GM19023 (cell line): ENCODE results near the gene RAD51AP1.
A peak's percentile ranks its signal among the peaks of the same experiment; 100 is the strongest.
"Not testable (repeated sequence)": the region's sequence is repeated elsewhere in the genome, so short reads cannot be mapped to it uniquely, and the experiment has no call there.

Source experiments
- ATAC-seq: cut with Tn5 transposase; IDR thresholded peaks from one replicate; pipeline ENCODE4 v1.9.1; 2021; ENCODE audit warnings: mild to moderate bottlenecking, moderate library complexity; ENCODE audit not compliant: unreplicated experiment

RAD51AP1 gene

GRCh38 chr12:4538207-4539160 is at the start of gene RAD51AP1:
Gene RAD51AP1 (plus strand): TSS chr12:4538890. CDS start chr12:4538940, 50 bp downstream.
- peak; percentile 96 for ATAC-seq

DNA sequence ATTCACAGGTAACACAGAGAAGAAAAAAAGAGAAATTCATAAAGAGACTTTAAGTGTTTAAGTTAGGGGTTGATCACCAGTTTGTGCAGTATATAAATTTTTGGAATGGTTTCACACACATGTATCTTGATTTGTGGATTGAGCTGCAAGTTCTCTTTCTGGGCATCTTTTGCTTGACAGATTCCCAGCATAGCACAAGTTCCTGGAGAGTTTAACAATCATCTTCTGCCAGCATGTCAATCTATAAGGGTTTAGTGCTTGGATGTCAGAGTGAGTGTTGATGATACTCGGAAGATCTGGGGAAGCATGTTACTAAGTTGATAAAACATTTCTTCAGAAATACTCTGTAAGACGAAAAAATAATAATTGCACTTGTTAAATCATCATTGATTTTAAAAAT is 49.1 kb upstream of the RAD51AP1 start:
- no peak for ATAC-seq

- ATAC-seq, result no peak
Observed at GRCh38 chr12:4490973-4491372, 47.7 kb upstream of the RAD51AP1 start.

- peak; percentile 71 for ATAC-seq
Observed at GRCh38 chr12:4496145-4496838, 42.4 kb upstream of the RAD51AP1 start.

GRCh38 chr12:4499186-4499585 is 39.5 kb upstream of the RAD51AP1 start:
- ATAC-seq, result no peak

DNA sequence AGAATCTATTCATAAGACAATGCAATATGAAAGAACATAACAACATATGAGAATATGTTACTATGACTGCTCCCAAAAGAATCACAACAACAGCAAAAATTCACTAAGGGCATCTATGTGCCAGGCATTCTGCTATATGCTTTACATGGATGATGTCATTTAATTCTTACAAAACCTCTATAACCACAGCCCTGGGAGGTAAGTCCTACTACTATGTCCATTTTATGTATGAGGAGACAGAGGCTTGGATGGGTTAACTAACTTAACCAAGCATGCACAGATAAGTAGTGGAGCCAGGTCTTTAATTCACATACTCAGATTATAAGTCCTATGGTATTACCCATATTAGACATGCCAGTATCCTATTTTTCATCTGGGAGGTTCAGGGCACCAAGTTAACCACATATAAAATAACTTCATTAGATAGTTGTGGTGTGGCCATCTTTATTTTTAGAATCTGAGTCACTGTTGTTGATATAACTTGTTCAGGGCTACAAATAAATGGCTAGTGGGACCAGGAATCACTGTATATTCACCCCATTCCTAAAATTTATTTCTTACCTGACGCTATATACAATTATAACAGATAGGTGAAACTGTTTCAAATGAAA is 33.2 kb upstream of the RAD51AP1 start:
- no peak for ATAC-seq

- no peak for ATAC-seq
Observed at GRCh38 chr12:4506430-4506829, 32.3 kb upstream of the RAD51AP1 start.

- ATAC-seq, result peak; percentile 84
Observed at GRCh38 chr12:4506870-4507269, 31.8 kb upstream of the RAD51AP1 start.

DNA sequence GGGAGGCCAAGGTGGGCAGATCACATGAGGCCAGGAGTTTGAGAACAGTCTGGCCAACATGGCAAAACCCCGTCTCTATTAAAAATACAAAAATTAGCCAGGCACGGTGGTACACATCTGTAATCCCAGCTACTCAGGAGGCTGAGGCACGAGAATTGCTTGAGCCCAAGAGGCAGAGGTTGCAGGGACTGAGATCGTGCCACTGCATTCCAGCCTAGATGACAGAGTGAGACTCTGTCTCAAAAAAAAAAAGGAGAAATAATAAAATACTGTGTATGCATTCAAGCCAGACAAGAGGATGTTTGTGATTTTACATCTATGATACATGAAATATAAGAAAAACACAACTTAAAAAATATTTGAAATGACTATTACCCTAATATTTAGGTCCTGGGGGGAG is 30.2 kb upstream of the RAD51AP1 start:
- ATAC-seq, result not testable (repeated sequence)

DNA sequence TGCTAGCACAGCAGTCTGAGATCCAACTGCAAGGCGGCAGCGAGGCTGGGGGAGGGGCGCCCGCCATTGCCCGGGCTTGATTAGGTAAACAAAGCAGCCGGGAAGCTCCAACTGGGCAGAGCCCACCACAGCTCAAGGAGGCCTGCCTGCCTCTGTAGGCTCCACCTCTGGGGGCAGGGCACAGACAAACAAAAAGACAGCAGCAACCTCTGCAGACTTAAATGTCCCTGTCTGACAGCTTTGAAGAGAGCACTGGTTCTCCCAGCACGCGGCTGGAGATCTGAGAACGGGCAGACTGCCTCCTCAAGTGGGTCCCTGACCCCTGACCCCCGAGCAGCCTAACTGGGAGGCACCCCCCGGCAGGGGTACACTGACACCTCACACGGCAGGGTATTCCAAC is 29.4 kb upstream of the RAD51AP1 start:
- not testable (repeated sequence) for ATAC-seq

DNA sequence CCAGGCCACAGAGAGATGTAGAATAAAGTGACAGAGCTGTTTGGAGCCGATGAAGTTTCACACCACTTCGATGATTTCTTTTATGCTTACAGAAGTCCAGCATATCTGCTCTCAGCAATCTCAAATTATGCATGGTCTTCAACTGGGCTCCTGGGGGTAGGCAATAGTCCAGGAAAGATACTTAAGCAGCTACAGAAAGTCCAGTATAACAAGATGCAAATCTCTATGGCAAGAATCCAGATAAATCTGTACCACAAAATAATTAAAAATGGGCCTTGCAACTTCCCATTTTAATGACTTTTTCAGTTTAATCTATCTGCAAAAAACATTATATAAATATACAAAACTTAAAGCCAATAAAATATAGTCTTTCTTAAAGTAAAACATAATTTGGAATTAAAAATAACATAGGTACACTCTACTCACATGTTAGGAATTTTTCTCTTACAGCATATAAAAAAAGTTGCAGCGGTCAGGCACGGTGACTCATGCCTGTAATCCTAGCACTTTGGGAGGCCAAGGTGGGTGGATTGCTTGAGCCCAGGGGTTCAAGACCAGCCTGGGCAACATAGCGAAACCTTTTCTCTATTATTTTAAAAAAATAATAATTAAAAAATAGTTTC is 20.5 kb upstream of the RAD51AP1 start:
- ATAC-seq, result no peak

DNA sequence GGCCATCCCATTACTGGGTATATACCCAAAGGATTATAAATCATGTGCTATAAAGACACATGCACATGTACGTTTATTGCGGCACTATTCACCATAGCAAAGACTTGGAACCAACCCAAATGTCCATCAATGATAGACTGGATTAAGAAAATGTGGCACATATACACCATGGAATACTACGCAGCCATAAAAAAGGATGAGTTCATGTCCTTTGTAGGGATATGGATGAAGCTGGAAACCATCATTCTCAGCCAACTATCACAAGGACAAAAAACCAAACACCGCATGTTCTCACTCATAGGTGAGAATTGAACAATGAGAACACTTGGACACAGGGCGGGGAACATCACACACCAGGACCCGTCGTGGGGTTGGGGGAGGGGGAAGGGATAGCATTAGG is 15.2 kb upstream of the RAD51AP1 start:
- ATAC-seq, result not testable (repeated sequence)

DNA sequence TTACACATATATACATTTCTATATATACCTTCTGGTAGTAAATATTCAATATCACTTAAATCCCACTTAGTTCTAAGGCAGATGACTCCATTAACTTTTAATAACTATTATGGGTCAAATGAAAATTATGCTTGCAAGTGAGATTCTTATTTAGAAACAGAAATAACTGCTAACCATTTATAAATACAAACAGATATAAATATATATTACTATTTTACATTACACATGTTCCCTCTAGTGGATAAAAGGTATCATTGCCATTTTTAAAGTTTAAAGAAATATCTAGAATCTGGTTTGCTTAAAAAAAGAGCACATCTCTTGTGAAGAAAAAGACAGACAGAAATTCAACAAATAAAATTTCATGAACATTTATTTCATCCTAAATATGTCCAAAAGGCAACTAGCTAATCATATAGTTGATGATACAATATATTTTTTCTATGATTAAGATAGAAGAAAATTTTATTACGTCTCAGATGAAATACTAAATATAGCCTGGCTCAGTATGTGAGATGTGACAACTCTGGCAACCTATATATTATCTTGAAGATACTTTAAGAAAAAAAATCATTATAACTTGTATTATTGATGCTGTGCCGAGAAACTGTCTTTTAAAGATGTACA is 11.7 kb upstream of the RAD51AP1 start:
- ATAC-seq, result no peak

DNA sequence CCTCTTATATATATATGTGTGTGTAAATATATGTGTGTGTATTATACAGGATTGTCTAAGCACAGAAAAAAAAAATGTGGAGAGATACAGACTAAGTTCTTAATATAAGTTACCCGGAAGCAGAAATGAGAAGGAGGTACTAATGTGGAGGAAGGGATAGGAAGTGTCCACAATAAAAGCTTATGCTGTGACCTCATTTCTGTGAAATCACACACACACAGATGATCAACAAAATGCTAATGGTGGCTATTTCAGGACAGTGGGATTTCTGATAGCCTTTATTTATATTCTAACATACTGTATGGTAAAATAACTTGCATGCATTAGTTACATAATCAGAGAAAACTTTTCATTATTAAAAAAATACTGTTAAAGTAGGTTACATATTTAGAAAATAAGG is 8.5 kb upstream of the RAD51AP1 start:
- ATAC-seq, result no peak

DNA sequence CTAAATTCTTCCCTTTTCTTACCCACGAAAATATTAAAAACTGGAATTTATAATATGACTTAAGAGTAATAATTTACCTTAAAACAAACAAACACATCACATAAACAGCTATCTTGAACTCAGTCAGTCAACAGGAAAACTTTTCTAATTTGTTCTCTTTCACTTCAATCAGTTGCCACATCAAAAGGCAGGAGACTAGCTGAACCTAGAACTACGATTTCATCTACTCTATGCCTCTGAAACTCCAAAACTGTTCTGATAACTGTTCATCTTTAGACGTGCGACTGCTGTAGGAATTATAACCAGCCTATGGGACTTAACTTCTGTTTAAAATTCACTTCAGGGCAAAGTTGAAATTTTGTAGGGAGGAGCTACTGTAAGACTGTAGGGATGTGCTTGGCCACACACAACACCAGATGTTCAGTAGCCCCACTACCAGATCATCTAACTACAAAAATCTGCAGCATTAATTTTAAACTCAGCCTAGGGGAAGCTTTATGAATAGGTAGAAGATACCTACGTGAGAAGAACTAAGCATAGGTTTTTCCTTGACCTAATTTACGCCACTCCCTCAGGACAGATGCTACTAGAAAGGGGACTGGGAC is 7.6 kb upstream of the RAD51AP1 start:
- ATAC-seq, result no peak

DNA sequence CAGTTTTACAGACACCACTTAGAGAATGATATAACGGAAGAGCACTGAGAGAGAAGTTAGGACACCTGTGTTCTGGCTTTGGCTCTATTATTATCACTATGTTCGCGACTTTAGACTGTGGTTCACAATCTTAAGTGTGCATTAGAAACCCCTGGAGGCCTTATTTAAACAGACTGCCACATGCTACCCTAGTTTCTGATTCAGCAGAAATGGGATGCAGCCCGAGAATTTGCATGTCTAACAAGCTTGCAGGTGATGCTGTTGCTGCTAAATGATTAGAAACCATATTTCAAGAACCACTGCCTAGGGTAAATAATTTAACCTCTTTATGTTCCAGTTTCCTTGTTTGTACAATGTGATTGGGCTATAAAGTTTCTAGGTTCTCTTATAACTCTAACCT is 3.6 kb upstream of the RAD51AP1 start:
- no peak for ATAC-seq

DNA sequence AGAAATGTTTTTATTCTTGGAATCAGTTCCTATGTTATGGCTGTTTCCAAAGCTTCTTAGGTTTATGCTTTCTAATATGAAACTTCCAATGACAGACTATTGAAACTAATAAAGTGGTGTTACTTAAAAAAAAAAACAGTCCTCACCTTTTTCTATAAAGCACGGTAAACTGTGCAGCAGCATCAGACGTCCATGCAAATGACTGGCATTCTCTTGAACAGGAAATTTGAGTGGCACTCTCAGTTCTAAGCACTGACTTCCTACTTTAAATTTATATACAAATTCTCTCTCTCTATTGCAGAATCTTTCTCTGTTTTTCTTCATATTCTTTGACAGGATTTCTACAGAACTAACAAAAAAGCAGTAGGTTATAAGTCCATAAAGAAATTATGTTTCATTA is 2.8 kb upstream of the RAD51AP1 start:
- no peak for ATAC-seq

DNA sequence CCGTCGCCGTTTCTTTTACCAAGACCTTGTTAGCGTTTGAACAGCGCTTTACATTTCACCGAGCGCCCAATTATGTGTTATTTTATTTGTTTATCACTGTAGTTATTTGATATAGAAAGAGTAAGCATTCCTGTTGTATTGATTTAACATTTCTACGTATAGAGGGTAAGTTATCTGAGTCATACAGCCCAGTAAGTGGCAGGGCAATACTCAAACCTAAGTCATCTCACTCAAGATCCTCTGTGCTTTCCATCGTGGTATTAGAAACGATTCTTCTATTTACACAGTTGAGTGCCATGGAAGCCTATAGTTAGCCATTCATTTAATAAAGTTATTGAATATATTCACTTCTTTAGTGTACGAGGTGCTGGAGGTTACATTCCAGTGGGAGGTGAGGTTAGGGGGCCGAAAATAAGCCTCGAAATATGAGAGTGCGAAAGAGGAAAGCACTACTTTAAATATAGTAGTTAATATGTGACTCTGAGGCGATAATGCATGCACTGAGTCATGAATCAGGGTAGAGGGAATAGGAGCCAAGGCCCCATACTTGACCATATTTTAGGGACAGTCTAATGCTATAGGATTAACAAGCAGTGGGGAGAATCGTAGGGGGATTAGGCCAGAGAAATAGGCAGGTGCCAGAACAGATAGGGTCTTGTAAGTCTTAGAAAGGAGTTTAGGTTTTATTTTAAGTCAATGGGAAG is 629 bp downstream of the RAD51AP1 start:
- no peak for ATAC-seq

- no peak for ATAC-seq
Observed at GRCh38 chr12:4540170-4540569, 1.5 kb downstream of the RAD51AP1 start.

GRCh38 chr12:4540638-4541037 is 1.9 kb downstream of the RAD51AP1 start:
- no peak for ATAC-seq
